Measurements from ENCODE around the gene USP31. TPM values are rescaled to one million over a fixed set of nuclear protein-coding genes. Genes with fewer than 3 reads are reported as not detected.

Gene USP31
- total and polyA plus RNA-seq, 2 of the 13 experiments (the other 11 are each of a cell fraction or from before 2014, with no cell fraction given): 22.5 to 23.3 TPM

DNA sequence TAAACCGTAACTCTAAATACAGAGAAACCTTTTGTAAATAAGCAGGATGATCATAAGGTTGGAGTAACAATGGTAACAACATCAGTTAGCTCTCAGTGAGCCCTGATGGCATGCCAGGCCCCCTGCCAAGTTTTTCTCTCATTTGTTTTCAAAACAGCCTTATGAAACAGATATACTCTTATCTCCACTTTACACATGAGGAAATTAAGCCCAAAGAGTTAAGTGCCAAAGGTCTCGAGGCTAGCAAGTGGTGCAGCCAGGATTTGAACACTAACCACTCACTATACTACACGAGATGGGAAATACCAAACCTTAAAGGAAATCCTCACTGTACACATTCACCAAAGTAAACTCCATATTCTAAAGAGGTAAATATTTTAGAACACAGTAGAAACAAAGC, 15.0 kb downstream of the USP31 start (continued):
- TF ChIP-seq, protein P1, sequence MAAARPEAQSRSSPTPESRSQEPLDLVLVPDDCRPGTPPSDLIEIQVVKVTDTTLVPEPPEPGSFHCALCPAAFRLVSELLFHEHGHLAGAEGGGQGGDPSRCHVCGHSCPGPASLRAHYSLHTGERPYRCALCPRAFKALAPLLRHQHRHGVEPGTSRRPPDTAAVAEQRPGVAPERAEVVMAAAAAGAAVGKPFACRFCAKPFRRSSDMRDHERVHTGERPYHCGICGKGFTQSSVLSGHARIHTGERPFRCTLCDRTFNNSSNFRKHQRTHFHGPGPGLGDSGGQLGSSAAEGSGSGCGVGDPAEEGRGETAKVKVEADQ (CRISPR knock-in tag; IDR thresholded peaks at IDR 0.05; ENCODE audit: borderline replicate concordance): no peak
- 0 out of 2 replicates have a peak, but pooled peaks have one; percentile 12 for TF ChIP-seq CEBPG (CRISPR knock-in tag; IDR thresholded peaks at IDR 0.05)
- TF ChIP-seq, protein P2, sequence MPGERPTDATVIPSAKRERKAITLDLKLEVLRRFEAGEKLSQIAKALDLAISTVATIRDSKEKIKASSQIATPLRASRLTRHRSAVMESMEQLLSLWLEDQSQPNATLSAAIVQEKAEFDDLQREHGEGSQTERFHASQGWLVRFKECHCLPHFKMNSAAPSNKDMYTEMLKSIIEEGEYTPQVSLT (CRISPR knock-in tag; IDR thresholded peaks at IDR 0.05; ENCODE audit: borderline replicate concordance, low read depth): no peak
- TF ChIP-seq ARNTL (CRISPR knock-in tag; IDR thresholded peaks at IDR 0.05): no peak
- no peak for TF ChIP-seq ZNF24 (IDR thresholded peaks at IDR 0.05)
- TF ChIP-seq ZFP37 (CRISPR knock-in tag; IDR thresholded peaks at IDR 0.05; ENCODE audit: borderline replicate concordance): no peak
- TF ChIP-seq ZSCAN21 (CRISPR knock-in tag; IDR thresholded peaks at IDR 0.05; ENCODE audit: borderline replicate concordance): no peak
- TF ChIP-seq ZNF460 (CRISPR knock-in tag; IDR thresholded peaks at IDR 0.05; ENCODE audit: borderline replicate concordance): no peak
- no peak for TF ChIP-seq HIVEP1 (CRISPR knock-in tag; IDR thresholded peaks at IDR 0.05)
- TF ChIP-seq, protein P3, sequence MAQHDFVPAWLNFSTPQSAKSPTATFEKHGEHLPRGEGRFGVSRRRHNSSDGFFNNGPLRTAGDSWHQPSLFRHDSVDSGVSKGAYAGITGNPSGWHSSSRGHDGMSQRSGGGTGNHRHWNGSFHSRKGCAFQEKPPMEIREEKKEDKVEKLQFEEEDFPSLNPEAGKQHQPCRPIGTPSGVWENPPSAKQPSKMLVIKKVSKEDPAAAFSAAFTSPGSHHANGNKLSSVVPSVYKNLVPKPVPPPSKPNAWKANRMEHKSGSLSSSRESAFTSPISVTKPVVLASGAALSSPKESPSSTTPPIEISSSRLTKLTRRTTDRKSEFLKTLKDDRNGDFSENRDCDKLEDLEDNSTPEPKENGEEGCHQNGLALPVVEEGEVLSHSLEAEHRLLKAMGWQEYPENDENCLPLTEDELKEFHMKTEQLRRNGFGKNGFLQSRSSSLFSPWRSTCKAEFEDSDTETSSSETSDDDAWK (CRISPR knock-in tag; IDR thresholded peaks at IDR 0.05): no peak
- TF ChIP-seq, protein P4, sequence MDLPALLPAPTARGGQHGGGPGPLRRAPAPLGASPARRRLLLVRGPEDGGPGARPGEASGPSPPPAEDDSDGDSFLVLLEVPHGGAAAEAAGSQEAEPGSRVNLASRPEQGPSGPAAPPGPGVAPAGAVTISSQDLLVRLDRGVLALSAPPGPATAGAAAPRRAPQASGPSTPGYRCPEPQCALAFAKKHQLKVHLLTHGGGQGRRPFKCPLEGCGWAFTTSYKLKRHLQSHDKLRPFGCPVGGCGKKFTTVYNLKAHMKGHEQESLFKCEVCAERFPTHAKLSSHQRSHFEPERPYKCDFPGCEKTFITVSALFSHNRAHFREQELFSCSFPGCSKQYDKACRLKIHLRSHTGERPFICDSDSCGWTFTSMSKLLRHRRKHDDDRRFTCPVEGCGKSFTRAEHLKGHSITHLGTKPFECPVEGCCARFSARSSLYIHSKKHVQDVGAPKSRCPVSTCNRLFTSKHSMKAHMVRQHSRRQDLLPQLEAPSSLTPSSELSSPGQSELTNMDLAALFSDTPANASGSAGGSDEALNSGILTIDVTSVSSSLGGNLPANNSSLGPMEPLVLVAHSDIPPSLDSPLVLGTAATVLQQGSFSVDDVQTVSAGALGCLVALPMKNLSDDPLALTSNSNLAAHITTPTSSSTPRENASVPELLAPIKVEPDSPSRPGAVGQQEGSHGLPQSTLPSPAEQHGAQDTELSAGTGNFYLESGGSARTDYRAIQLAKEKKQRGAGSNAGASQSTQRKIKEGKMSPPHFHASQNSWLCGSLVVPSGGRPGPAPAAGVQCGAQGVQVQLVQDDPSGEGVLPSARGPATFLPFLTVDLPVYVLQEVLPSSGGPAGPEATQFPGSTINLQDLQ (CRISPR knock-in tag; IDR thresholded peaks at IDR 0.05): no peak
- no peak for TF ChIP-seq SMYD3 (CRISPR knock-in tag; IDR thresholded peaks at IDR 0.05)
- TF ChIP-seq HNF4G (IDR thresholded peaks at IDR 0.05; ENCODE audit: borderline replicate concordance, low read depth, low read length): peak; percentile 42
- TF ChIP-seq HNF4G (CRISPR knock-in tag; IDR thresholded peaks at IDR 0.05; ENCODE audit: borderline replicate concordance, low read depth): no peak
- TF ChIP-seq NAIF1 (CRISPR knock-in tag; IDR thresholded peaks at IDR 0.05; ENCODE audit: borderline replicate concordance): no peak
- TF ChIP-seq GATA4 (IDR thresholded peaks at IDR 0.05; ENCODE audit: borderline replicate concordance, low read depth): peak; percentile 23; the same call in 1 of the 2 replicates
- no peak for TF ChIP-seq TMF1 (CRISPR knock-in tag; IDR thresholded peaks at IDR 0.05; ENCODE audit: low read depth)
- TF ChIP-seq CC2D1A (CRISPR knock-in tag; IDR thresholded peaks at IDR 0.05): no peak
- TF ChIP-seq ZNF629 (CRISPR knock-in tag; conservative IDR thresholded peaks at IDR 0.05): no peak
- no peak for TF ChIP-seq ZNF430 (CRISPR knock-in tag; IDR thresholded peaks at IDR 0.05)
- no peak for TF ChIP-seq ZNF207 (IDR thresholded peaks at IDR 0.05; ENCODE audit: borderline replicate concordance)
- no peak for TF ChIP-seq ZSCAN31 (CRISPR knock-in tag; IDR thresholded peaks at IDR 0.05; ENCODE audit: low read depth)
- TF ChIP-seq ZNF333 (CRISPR knock-in tag; IDR thresholded peaks at IDR 0.05; ENCODE audit: borderline replicate concordance): no peak
- TF ChIP-seq MBNL3 (CRISPR knock-in tag; conservative IDR thresholded peaks at IDR 0.05): no peak
- no peak for TF ChIP-seq SIX1 (CRISPR knock-in tag; IDR thresholded peaks at IDR 0.05; ENCODE audit: borderline replicate concordance)
- no peak for TF ChIP-seq IKZF4 (CRISPR knock-in tag; IDR thresholded peaks at IDR 0.05; ENCODE audit: borderline replicate concordance, low read depth, not compliant biosample characterization)
- TF ChIP-seq ZNF343 (CRISPR knock-in tag; IDR thresholded peaks at IDR 0.05): no peak
- no peak for TF ChIP-seq RBFOX2 (IDR thresholded peaks at IDR 0.05; ENCODE audit: low read depth, low read length)

Data from HepG2 (cell line).